GM12865 (cell line): ENCODE results near the gene LYPD6.
"Not testable (repeated sequence)": the region's sequence is repeated elsewhere in the genome, so short reads cannot be mapped to it uniquely, and the experiment has no call there.

Experiments used
- DNase-seq: peaks from one replicate; pipeline ENCODE4 v3.0.0; 2010; ENCODE audit warnings: low read depth
- H3K4me3 ChIP-seq: 2 replicates; pipeline ENCODE4 v1.5.1; 2011; ENCODE audit warnings: mild to moderate bottlenecking, low read depth, low read length, control low read depth
- CTCF ChIP-seq: IDR thresholded peaks from 2 replicates; pipeline ENCODE4 v1.5.1; 2011; ENCODE audit warnings: low read length, control low read depth, low read depth, inconsistent platforms; ENCODE audit not compliant: insufficient read depth; ENCODE audit errors: missing control alignments

Gene LYPD6

DNA sequence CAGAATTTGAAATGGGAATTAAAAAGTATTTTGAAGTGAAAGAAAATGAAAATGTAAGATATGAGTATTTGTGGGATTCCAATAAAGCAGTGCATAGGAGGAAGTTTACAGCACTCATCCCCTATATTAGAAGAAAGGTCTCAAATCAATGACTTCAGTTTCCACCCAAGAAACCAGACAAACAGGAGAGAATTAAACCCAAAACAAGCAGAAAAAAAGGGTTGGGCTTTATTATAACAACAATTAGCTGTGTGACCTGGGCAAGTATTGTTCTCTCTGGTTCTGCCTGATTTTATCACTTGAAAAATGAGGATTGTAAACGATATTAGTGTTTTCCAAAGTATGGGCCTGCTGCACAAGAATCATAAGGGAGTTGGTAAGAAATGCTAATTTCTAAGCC lies 18.3 kb upstream of the LYPD6 start:
- TF ChIP-seq CTCF, result no peak
- no peak overlapping the region for H3K4me3 ChIP-seq
- no peak for DNase-seq

- peak; percentile 85 for TF ChIP-seq CTCF
- DNase-seq, result peak; percentile 56
- no peak overlapping the region for H3K4me3 ChIP-seq
Measured at GRCh38 chr2:149313512-149313972, 16.8 kb upstream of the LYPD6 start.

DNA sequence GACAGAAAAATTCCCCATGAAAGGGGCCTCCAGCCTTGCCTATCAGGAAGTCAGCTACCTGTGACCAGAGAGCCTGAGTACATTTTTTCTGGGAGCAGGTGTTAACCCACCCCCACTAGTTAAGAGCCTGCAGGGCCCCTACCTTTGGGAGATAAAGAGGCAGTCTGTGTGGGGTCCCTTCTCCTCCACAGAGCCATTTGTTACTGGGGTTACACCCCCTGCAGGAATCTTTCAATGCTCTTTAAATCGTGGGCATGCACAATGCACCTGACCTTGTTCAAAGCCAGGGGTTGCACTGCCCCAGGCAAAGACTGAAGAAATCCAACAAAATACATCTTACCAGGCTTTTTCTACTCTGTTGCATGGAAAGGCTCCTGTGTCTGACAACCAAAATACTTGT lies 15.7 kb upstream of the LYPD6 start:
- no peak for DNase-seq
- TF ChIP-seq CTCF, result no peak
- H3K4me3 ChIP-seq, result no peak overlapping the region

DNA sequence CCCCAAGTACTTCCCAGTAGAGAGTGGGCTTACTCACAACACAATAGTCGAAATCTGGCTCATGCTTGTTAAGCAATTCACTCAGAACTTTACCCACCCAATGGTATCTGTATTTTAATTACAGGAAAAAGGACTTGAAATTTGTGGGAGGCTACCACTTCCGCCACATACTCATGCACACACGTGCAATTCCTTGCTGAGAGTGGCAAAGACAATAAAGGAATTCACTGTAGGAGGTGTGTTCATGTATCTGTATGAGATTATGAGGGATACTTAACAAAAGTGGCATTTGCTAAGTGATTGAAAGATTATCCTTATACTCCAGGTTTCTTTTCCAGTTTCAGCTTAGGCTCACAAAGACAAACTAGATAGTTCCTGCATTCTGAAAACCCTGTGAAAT lies 14.9 kb upstream of the LYPD6 start:
- no peak overlapping the region for H3K4me3 ChIP-seq
- no peak for TF ChIP-seq CTCF
- no peak for DNase-seq

GRCh38 chr2:149318566-149318965 lies 11.8 kb upstream of the LYPD6 start:
- H3K4me3 ChIP-seq, DNase-seq: not testable (repeated sequence)

GRCh38 chr2:149320362-149320761 lies 10.0 kb upstream of the LYPD6 start:
- no peak for DNase-seq
- H3K4me3 ChIP-seq, result no peak overlapping the region
- no peak for TF ChIP-seq CTCF

DNA sequence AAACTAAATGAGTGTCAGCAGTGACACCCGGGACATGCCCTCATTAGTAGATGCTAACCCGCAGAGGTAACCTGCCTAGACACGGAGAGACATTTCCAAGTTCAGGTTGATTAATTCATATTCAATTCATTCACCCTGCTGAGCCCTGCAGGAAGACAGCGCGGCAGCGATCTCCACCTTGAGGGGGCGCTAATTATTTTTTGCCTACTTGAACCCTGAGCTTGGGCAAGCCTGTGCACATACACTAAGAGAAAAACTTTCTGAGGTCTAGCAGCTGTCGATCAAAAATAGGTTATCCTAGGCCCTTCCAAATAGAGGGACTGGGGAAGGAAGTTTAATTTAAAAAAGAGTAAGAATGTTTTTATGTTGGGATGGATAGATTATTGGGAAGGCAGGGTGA lies 1.3 kb upstream of the LYPD6 start:
- peak; percentile 41 for DNase-seq
- peak; percentile 21 for TF ChIP-seq CTCF
- peak overlapping the region; percentile 84 for H3K4me3 ChIP-seq
